NCI-H146 (cell line): ENCODE data around the gene C1orf159.
"Not testable (repeated sequence)": the region's sequence is repeated elsewhere in the genome, so short reads cannot be mapped to it uniquely, and the experiment has no call there.

Experiments
- DNase-seq: peaks from one replicate; lab custom pipeline; 2025; lab: John Stamatoyannopoulos, UW

C1orf159 gene

GRCh38 chr1:1067284-1067859 lies 48.5 kb downstream of the C1orf159 start:
- no peak for DNase-seq

- no peak for DNase-seq
These were observed 49.2 kb downstream of the C1orf159 start for GRCh38 chr1:1066403-1067283.

GRCh38 chr1:1065940-1066304 lies 50.0 kb downstream of the C1orf159 start:
- not testable (repeated sequence) for DNase-seq

- DNase-seq, result no peak
These were observed 50.5 kb downstream of the C1orf159 start for GRCh38 chr1:1065265-1065939.

- peak; percentile 41 for DNase-seq
These were observed 51.7 kb downstream of the C1orf159 start for GRCh38 chr1:1063945-1064831.

GRCh38 chr1:1063261-1063944 lies 52.5 kb downstream of the C1orf159 start:
- DNase-seq, result no peak

- no peak for DNase-seq
These were observed 53.3 kb downstream of the C1orf159 start for GRCh38 chr1:1062348-1063163.

GRCh38 chr1:1061682-1062345 lies 54.1 kb downstream of the C1orf159 start:
- DNase-seq, result no peak

- DNase-seq, result no peak
These were observed 55.4 kb downstream of the C1orf159 start for GRCh38 chr1:1060281-1061000.

- peak; percentile 67 for DNase-seq
These were observed 56.2 kb downstream of the C1orf159 start for GRCh38 chr1:1059494-1060280.

GRCh38 chr1:1058921-1059493 lies 56.9 kb downstream of the C1orf159 start:
- DNase-seq, result no peak

GRCh38 chr1:1058088-1058905 lies 57.6 kb downstream of the C1orf159 start:
- DNase-seq, result peak; percentile 24

- DNase-seq, result not testable (repeated sequence)
These were observed 58.2 kb downstream of the C1orf159 start for GRCh38 chr1:1057769-1058087.

- no peak for DNase-seq
These were observed 59.8 kb downstream of the C1orf159 start for GRCh38 chr1:1055841-1056736.

GRCh38 chr1:1054971-1055370 lies 60.9 kb downstream of the C1orf159 start:
- DNase-seq, result no peak

- DNase-seq, result no peak
These were observed 61.7 kb downstream of the C1orf159 start for GRCh38 chr1:1054099-1054700.
